Urothelium cell line (cell line): Measurements from ENCODE around the gene MAPK8.
A peak's percentile ranks its signal among the peaks of the same experiment; 100 is the strongest.

Source experiments
- DNase-seq: peaks from one replicate; pipeline ENCODE4 v3.0.0; 2011; ENCODE audit warnings: low spot score, mixed read lengths
- FAIRE-seq: peaks from 2 replicates; lab custom pipeline; 2011; peaks lifted over from hg19 to GRCh38; lab: Jason Lieb, UNC

The MAPK8 gene

DNA sequence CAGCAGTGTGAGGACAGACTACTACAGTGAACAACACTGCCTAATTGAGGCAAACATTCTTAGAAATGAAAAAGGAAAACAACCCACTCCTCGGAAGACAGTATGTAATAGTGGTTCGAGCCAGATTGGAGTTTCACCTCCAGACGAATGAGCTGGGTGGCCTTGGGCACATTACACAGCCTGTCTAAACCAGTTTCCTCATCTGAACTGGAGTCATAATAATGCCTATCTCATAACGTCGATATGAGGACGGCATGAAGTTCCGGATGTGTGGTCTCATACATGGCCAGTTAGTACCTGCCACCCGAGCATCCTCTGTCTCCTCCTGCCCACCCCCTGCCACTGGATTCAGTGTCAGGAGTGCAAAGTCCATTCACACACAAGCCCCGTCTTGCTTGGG lies 16.2 kb upstream of the MAPK8 start:
- no peak for FAIRE-seq
- no peak for DNase-seq

DNA sequence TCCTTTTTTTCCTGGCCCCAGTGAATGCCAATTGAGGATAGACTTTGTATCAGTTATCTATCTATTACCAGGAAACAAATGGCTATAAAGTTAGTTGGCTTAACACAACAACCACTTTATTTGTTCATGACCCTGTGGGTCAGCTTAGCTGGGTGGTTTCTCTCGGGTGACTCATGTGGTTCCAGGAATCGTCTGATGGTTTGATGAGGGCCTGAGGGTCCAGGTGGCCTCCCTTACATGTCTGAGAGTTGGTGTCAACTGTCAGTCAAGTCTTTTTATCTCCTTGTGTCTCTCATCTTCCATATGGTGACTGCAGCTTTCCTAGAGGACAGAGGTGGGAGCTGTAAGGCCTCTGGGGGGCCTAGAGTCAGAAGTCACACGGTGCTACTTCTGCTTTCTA lies 15.3 kb upstream of the MAPK8 start:
- FAIRE-seq: no peak
- no peak for DNase-seq

GRCh38 chr10:48292616-48293015 lies 13.9 kb upstream of the MAPK8 start:
- DNase-seq (no peak), FAIRE-seq (no peak)

DNA sequence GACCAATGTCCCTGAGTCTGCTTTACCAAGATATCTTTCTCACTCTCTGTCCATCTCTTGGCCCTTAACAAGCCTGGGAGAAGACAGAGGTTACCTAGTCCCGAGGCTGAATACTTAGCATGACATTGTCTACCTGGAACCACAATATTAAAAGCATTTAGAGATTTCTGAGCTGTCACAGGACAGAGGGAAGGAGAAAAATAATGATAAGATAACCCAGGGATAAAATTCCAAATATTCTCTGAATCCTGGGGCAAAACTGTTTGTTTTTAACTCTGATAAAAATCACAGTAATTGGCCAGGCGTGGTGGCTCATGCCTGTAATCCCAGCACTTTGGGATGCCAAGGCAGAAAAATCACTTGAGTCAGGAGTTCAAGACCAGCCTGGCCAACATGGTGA lies 12.0 kb upstream of the MAPK8 start:
- FAIRE-seq (no peak), DNase-seq (no peak)

GRCh38 chr10:48296576-48297098 lies 9.8 kb upstream of the MAPK8 start:
- FAIRE-seq: peak; percentile 72
- DNase-seq: no peak

GRCh38 chr10:48299066-48299465 lies 7.4 kb upstream of the MAPK8 start:
- DNase-seq (no peak), FAIRE-seq (no peak)

- DNase-seq: no peak
- FAIRE-seq: peak; percentile 35
These were observed 6.8 kb upstream of the MAPK8 start for GRCh38 chr10:48299692-48300091.

GRCh38 chr10:48300556-48300955 lies 5.9 kb upstream of the MAPK8 start:
- DNase-seq: no peak
- no peak for FAIRE-seq

- peak; percentile 61 for FAIRE-seq
- DNase-seq: no peak
These were observed 3.7 kb upstream of the MAPK8 start for GRCh38 chr10:48302515-48303476.

DNA sequence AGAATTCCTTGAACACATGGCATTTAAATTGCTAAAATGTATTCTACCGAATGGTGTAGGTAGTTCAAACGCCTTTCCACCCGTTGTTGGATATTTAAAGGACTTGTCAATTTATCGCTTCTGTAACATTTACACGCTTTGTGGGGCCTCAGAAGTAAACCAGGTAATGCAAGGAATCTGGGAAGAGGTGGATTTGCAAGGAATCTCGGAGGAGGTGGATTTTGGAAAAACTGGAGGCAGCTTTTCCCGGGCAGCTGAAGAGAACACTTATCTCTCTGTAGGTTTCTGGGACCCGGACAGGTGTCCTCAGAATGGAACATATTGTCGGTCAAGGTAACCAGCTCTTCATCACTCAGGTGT lies 592 bp upstream of the MAPK8 start:
- peak; percentile 83 for FAIRE-seq
- DNase-seq: no peak

- DNase-seq (peak; percentile 81), FAIRE-seq (peak; percentile 30)
These were observed 613 bp downstream of the MAPK8 start for GRCh38 chr10:48306870-48307710.

DNA sequence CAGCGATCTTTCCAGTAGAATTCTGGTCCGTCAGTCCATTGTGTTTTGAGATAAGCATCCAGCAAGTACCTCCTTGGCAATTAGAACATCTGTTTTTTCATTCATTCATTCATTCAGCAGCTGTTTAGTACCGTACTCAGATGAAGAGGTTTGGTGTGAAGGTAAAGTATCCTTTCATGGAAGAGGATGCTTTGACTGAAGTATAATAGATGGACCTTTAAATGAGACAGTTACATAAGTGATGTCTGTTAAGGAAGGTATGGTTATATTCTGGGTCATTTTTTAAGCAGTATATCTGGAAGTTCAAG lies 1.2 kb downstream of the MAPK8 start:
- no peak for FAIRE-seq
- no peak for DNase-seq

- DNase-seq: peak; percentile 33
- no peak for FAIRE-seq
These were observed 3.3 kb downstream of the MAPK8 start for GRCh38 chr10:48309711-48310226.

DNA sequence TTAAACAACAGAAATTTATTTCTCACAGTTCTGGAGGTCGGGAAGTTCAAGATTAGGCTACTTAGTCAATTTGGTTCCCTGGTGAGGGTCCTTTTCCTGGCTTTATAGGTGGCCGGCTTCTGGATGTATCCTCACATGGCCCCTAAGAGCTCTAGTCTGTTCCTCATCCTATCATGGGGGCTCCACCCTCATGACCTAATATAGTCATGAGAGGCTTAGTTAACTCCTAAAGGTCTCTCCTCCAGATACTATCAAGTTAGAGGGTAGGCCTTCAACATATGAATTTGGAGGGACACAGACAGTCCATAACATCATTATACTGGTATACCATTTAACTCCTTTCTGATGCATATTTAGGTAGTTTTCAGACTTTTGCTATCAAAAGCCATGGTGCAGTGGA lies 7.6 kb downstream of the MAPK8 start:
- FAIRE-seq: no peak

DNA sequence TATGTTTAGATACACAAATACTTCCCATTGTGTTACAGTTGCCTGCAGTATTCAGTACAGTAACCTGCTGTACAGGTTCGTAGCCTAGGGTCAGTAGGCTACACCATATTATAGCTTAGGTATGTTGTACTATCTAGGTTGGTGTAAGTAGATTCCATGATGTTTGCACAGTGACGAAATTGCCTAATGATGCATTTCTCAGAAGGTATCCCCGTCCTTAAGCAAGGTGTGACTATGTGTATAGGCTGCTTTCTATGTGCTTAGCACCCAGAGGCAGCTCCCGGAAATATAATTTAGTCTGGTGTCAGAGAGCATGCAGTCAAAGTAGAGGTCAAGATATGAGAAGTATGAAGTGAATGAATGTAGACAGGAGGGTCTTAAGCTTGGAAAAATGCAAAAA lies 9.8 kb downstream of the MAPK8 start:
- no peak for DNase-seq
- no peak for FAIRE-seq

More for the DNA sequence above, 7.6 kb downstream of the MAPK8 start:
- no peak for DNase-seq

GRCh38 chr10:48317321-48317990 lies 11.0 kb downstream of the MAPK8 start:
- DNase-seq (no peak), FAIRE-seq (no peak)

DNA sequence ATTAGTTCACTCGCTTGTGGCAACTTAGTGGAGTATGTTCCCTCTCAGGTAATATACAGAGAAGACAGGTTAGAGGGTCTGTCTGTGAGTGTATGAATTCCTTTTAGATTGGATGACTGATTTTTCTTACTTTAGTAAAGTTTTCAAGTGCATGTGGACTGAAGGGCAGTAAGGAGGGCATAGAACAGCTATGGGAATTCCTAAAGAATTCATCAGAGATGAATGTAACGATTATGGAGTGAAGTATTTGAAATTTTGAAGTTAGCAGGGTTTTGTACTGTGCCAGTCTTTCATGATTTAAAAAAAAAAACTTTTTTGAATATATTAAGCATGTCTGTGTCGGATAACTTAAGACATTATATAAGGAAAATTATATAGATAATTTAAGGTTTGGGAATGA lies 15.5 kb downstream of the MAPK8 start:
- no peak for FAIRE-seq
- no peak for DNase-seq

GRCh38 chr10:48324580-48324979 lies 18.1 kb downstream of the MAPK8 start:
- FAIRE-seq (no peak), DNase-seq (no peak)

GRCh38 chr10:48330269-48330668 lies 23.8 kb downstream of the MAPK8 start:
- FAIRE-seq: no peak
- DNase-seq: no peak

DNA sequence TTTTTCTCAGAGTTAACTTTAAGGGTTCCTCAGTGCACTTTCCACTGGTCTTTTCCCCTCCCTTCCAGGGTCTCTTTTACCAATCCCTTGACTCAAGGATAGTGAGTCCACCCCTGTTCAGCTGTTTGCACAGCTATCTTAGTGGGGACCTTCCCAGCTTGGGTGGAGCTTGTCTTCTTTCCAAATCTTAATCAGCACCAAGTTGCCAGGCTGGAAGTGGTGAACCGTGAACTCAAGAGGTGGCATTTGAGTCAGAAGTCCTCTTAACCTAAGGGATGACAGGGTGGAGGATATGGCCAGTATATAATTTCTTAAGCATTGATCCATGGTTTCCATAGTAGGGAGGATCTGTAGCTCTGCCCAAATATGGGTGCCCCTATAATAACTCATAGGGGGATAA lies 25.0 kb downstream of the MAPK8 start:
- DNase-seq (no peak), FAIRE-seq (no peak)
